ENCODE measurements around the gene ADAMTSL5. TPM values are rescaled to one million over a fixed set of nuclear protein-coding genes. Genes with fewer than 3 reads are reported as not detected.

The ADAMTSL5 gene
- total and polyA plus RNA-seq, 2 of the 8 experiments (the other 6 are each of a cell fraction or from before 2014, with no cell fraction given): 0.82 to 0.99 TPM

DNA sequence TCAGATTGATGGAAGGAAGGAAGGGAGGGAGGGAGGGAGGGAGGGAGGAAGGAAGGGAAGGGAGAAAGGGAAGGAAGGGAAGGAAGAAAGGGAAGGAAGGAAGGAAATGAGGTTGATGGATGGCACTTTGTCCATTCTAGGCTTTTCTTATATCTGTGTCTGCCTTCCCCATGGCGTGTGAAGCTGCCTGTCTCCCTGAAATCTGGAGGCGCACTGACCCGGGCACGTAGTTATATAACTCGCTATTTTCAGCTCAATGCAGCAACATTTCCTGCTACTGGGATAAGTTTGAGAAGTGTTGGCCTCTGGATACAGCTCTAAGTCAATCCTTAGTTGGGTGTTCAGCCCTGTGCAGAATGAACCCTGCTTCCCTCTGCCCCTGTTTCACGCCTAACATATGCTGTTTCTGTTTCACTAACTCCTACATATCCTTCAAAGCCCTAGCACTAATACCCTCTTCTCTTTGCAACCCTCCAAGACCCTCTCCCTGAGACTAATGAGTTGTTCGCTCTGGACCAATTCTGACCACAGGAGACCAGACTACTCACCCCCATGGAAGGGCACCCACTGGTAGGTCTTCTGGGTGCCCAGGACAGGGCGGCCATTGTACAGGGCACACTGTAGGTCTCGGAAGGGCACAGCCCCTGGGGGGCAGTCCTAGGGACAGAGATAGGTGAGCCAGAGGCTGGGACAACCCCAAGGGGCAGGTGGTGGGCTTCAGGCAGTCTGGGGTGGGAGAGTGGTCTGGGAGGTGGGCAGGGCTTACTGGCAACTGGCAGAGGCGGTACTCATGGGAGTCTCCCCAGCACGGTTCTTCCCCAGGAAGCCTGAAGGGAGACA, 3.0 kb downstream of the ADAMTSL5 start:
- no peak for FAIRE-seq
- no peak overlapping the region for H3K27ac ChIP-seq (ENCODE audit: low read depth, low read length)
- no peak overlapping the region; the same call in 1 of the 2 replicates for H2BK12ac ChIP-seq (ENCODE audit: low read depth, low read length)
- peaks cover 0 to 6% of the 10 kb centered on the region in 2 experiments for H4K20me1 ChIP-seq (replicated peaks in 1 of 2; ENCODE audit: control insufficient read depth in 1 of 2, insufficient read depth in 2 of 2, low read length in 2 of 2)
- H3K14ac ChIP-seq (ENCODE audit: insufficient read length): no peak overlapping the region
- H2BK20ac ChIP-seq (ENCODE audit: low read length): peak overlapping the region; percentile 5; the same call in 1 of the 2 replicates
- no peak overlapping the region for H3K9ac ChIP-seq (replicated peaks in 1 of 4; ENCODE audit: extremely low read depth in 1 of 4, low read depth in 3 of 4, low read length in 3 of 4)
- POLR2A ChIA-PET (ENCODE audit: partially characterized antibody): interaction anchor here (1.5 kb wide), 1 partner anchor 72 kb away, joined by 3 read pairs; no protein-coding TSS in a partner anchor
- no peak overlapping the region for H3K4me2 ChIP-seq (ENCODE audit: insufficient read depth in 1 of 2, low read depth in 2 of 2, low read length in 2 of 2)
- H3K4me1 ChIP-seq (replicated peaks in 1 of 4; ENCODE audit: control insufficient read depth in 3 of 4, insufficient read depth in 4 of 4, low read length in 3 of 4): peaks cover 0 to 3% (median 0%) of the 10 kb centered on the region in 4 experiments; a peak in 3 of 7 replicates
- H3K4ac ChIP-seq (replicated peaks; ENCODE audit: insufficient read length, low read depth, low read length): no peak overlapping the region
- DNase-seq (ENCODE audit: low read depth in 1 of 2, low spot score in 2 of 2): no peak
- TF ChIP-seq ASH2L (IDR thresholded peaks at IDR 0.05; ENCODE audit: low read length) (no peak), RXRA (IDR thresholded peaks at IDR 0.05; ENCODE audit: insufficient read depth, low read depth, low read length) (no peak), TCF12 (IDR thresholded peaks at IDR 0.05; ENCODE audit: low read depth, low read length) (no peak), MAFK (IDR thresholded peaks at IDR 0.05; ENCODE audit: low read depth, low read length) (no peak)
- no peak overlapping the region for H4K5ac ChIP-seq (ENCODE audit: insufficient read length, low read depth, low read length)
- H2BK120ac ChIP-seq (replicated peaks; ENCODE audit: low read depth, low read length): no peak overlapping the region
- no peak overlapping the region for H2AFZ ChIP-seq (ENCODE audit: low read length)
- H3K9me3 ChIP-seq (ENCODE audit: insufficient read depth in 2 of 2, low read depth in 1 of 2, low read length in 1 of 2): no peaks in the 10 kb centered on the region
- no peak overlapping the region for H3K4me3 ChIP-seq (ENCODE audit: extremely low read depth in 1 of 4, insufficient read depth in 2 of 4, low read depth in 3 of 4, low read length in 4 of 4)
- H3K56ac ChIP-seq (replicated peaks; ENCODE audit: insufficient read length, low read depth, low read length): no peak overlapping the region
- H2BK5ac ChIP-seq (ENCODE audit: low read depth, low read length): no peak overlapping the region
- CTCF ChIA-PET (ENCODE audit: partially characterized antibody): interaction anchor here (0.6 to 1.4 kb wide), 3 partner anchors 17 to 258 kb away, joined by 3 read pairs; no protein-coding TSS in a partner anchor
- no peaks in the 10 kb centered on the region for H3K79me2 ChIP-seq (ENCODE audit: control insufficient read depth in 1 of 2, insufficient read depth in 2 of 2, low read length in 2 of 2)
- H3K27me3 ChIP-seq (replicated peaks in 1 of 4; ENCODE audit: control insufficient read depth in 3 of 4, extremely low read depth in 1 of 4, insufficient read depth in 3 of 4, low read length in 3 of 4): peaks cover 0 to 8% (median 5%) of the 10 kb centered on the region in 4 experiments; a peak in 6 of 7 replicates
- 86% methylated on average over 11 of the region's 11 CpGs; no CpG with 5 or more reads in 1 of the 2 experiments for WGBS, 2 experiments (ENCODE audit: extremely low coverage in 1 of 2, insufficient coverage in 1 of 2, insufficient read length in 1 of 2, insufficient replicate concordance in 2 of 2, low coverage in 1 of 2, low lambda C conversion rate in 2 of 2, missing lambda C conversion rate in 1 of 2)
- H3K18ac ChIP-seq (ENCODE audit: extremely low read depth, low read length): no peak overlapping the region
- H3K79me1 ChIP-seq (ENCODE audit: low read depth, low read length): no peaks in the 10 kb centered on the region
- peaks cover 6% of the 10 kb centered on the region; the same call in 1 of the 2 replicates for H3K23me2 ChIP-seq (ENCODE audit: low read depth, low read length)
- H4K91ac ChIP-seq (replicated peaks; ENCODE audit: insufficient read length, low read length): no peak overlapping the region
- no peak overlapping the region for H2BK15ac ChIP-seq (ENCODE audit: low read length)
- no peak overlapping the region; the same call in 1 of the 2 replicates for H2AK5ac ChIP-seq (ENCODE audit: low read depth, low read length)
- H3K36me3 ChIP-seq (ENCODE audit: control insufficient read depth in 2 of 4, insufficient read depth in 4 of 4, low read length in 3 of 4): no peaks in the 10 kb centered on the region
- H3K23ac ChIP-seq (ENCODE audit: insufficient read length): no peak overlapping the region
- H4K8ac ChIP-seq (ENCODE audit: extremely low read depth, insufficient read depth, low read length): no peak overlapping the region
